ENCODE data around the gene TBX2. TPM values are rescaled to one million over a fixed set of nuclear protein-coding genes. Genes with fewer than 3 reads are reported as not detected.

Gene TBX2
- total RNA-seq, 4 donors from 2014 or later: 2.3 to 31.4 (median 8.2) TPM

- TF ChIP-seq CTCF (IDR thresholded peaks at IDR 0.05): no peak
- no peak for TF ChIP-seq POLR2A (IDR thresholded peaks at IDR 0.05)
- H3K36me3 ChIP-seq: no peaks in the 10 kb centered on the region
- peaks cover 0 to 50% of the 10 kb centered on the region in 2 donors for H3K27me3 ChIP-seq
- H3K4me3 ChIP-seq: peak overlapping the region in 3 of 4 donors; percentile 39 to 41 (median 40)
- DNase-seq: peak in 1 of 3 donors; percentile 41
- H3K9me3 ChIP-seq: no peaks in the 10 kb centered on the region
- peak overlapping the region in 3 of 4 donors; percentile 9 to 77 (median 71) for H3K27ac ChIP-seq
- peaks cover 0 to 49% (median 23%) of the 10 kb centered on the region in 4 donors for H3K4me1 ChIP-seq
These were observed 5.5 kb downstream of the TBX2 start for GRCh38 chr17:61404913-61405685.

- Histone ChIP-seq H3K9me3 (no peaks in the 10 kb centered on the region), H3K27ac (peak overlapping the region in 3 of 4 donors; percentile 27 to 77 (median 71)), H3K27me3 (peaks cover 0 to 51% of the 10 kb centered on the region in 2 donors), H3K4me1 (peaks cover 0 to 52% (median 31%) of the 10 kb centered on the region in 4 donors), H3K4me3 (peak overlapping the region in 3 of 4 donors; percentile 39 to 41 (median 40)), H3K36me3 (no peaks in the 10 kb centered on the region)
- DNase-seq: peak in 1 of 3 donors; percentile 44
- TF ChIP-seq CTCF (IDR thresholded peaks at IDR 0.05) (no peak), POLR2A (IDR thresholded peaks at IDR 0.05) (no peak)
These were observed 6.3 kb downstream of the TBX2 start for GRCh38 chr17:61405686-61406536.

- TF ChIP-seq POLR2A (IDR thresholded peaks at IDR 0.05) (no peak), CTCF (IDR thresholded peaks at IDR 0.05) (no peak)
- Histone ChIP-seq H3K27me3 (peaks cover 0 to 49% of the 10 kb centered on the region in 2 donors), H3K36me3 (no peaks in the 10 kb centered on the region), H3K27ac (peak overlapping the region in 2 of 4 donors; percentile 71 to 77), H3K4me1 (peaks cover 0 to 57% (median 34%) of the 10 kb centered on the region in 4 donors), H3K9me3 (no peaks in the 10 kb centered on the region), H3K4me3 (peak overlapping the region in 1 of 4 donors; percentile 41)
- no peak for DNase-seq
These were observed 6.8 kb downstream of the TBX2 start for GRCh38 chr17:61406537-61406845.

GRCh38 chr17:61406971-61407911 lies 7.6 kb downstream of the TBX2 start:
- no peak for TF ChIP-seq POLR2A (IDR thresholded peaks at IDR 0.05)
- TF ChIP-seq CTCF (IDR thresholded peaks at IDR 0.05): no peak

More at GRCh38 chr17:61406971-61407911, 7.6 kb downstream of the TBX2 start:
- DNase-seq: peak in 1 of 3 donors; percentile 40
- Histone ChIP-seq H3K27me3 (peaks cover 0 to 42% of the 10 kb centered on the region in 2 donors), H3K4me1 (peaks cover 0 to 64% (median 39%) of the 10 kb centered on the region in 4 donors), H3K4me3 (peak overlapping the region in 1 of 4 donors; percentile 1), H3K27ac (peak overlapping the region in 2 of 4 donors; percentile 71 to 77), H3K36me3 (no peaks in the 10 kb centered on the region), H3K9me3 (no peaks in the 10 kb centered on the region)
